DMS153 treated with DMSO at 0.1 percent for 48 hours (cell line): ENCODE measurements around the gene C5orf58.

Source experiments
- DNase-seq: peaks from one replicate; lab custom pipeline; 2025; ENCODE audit not compliant: unreplicated experiment; lab: John Stamatoyannopoulos, UW

C5orf58 gene

GRCh38 chr5:170278611-170279458 lies 46.0 kb downstream of the C5orf58 start:
- no peak for DNase-seq

GRCh38 chr5:170279459-170279817 lies 46.7 kb downstream of the C5orf58 start:
- no peak for DNase-seq

GRCh38 chr5:170280011-170280493 lies 47.3 kb downstream of the C5orf58 start:
- DNase-seq: no peak

- no peak for DNase-seq
Measured at GRCh38 chr5:170283296-170283695, 50.5 kb downstream of the C5orf58 start.

DNA sequence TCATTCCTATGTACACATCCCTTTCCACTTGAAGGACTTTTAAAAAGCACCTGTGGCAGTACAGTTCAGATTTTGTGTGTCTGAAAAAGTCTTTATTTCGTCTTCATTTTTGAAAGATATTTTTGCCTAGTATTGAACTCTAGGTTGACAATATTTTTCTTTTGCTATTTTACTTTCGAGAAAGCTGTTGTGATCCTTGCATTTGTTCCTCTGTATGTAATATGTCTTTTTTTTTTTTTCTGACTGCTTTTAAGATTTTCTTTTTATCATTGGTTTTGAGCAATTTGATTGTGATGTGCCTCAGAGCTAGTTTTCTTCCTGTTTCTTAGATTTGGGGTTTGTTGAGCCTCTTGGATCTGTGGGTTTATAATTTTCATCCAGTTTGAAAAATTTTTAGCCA lies 51.4 kb downstream of the C5orf58 start:
- DNase-seq: no peak

DNA sequence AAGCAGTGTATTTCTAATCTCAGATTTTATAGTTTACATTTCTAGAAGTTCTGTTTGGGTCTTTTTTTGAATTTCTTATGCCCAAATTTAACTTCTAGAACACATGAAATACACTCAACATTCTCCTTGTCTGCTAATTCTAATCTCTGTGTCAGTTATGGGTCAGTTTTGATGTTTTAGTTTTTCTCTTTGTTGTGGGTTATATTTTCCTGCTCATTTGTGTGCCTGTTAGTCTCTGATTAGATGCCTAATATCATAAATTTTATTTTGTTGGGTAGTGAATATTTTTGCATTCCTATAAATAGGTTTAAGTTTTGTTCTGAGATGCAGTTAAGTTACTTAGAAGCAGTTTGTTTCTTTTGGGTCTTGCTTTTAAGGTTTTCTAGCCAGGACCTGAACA lies 52.4 kb downstream of the C5orf58 start:
- no peak for DNase-seq

DNA sequence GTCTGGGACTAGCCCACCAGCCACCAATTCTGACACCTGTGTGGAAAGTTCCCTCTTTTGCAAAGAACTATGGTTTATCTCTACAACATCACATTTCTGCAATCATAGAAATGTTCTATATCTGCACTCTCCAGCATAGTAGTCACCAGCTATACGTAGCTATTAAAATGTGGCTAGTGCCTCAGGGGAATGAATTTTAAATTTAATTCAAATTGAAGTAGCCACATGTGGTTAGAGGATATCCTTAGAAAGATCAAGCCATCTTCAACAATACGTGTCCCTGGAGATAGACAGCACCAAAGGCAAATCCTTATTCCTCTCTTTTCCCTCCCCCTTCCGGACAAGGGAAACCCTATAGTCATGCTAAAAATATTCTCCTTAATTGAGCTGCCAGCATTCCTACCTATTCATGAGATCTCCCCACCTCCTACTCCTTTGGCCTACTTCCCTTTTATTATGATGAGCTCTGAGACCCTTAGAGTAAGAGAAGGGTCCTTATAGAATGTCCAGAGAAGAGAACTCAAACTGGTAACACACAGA lies 53.7 kb downstream of the C5orf58 start:
- DNase-seq: no peak

GRCh38 chr5:170287532-170287931 lies 54.7 kb downstream of the C5orf58 start:
- DNase-seq: no peak

GRCh38 chr5:170288151-170288550 lies 55.4 kb downstream of the C5orf58 start:
- DNase-seq: no peak

GRCh38 chr5:170288551-170288950 lies 55.8 kb downstream of the C5orf58 start:
- no peak for DNase-seq

GRCh38 chr5:170289121-170289520 lies 56.3 kb downstream of the C5orf58 start:
- DNase-seq: no peak

DNA sequence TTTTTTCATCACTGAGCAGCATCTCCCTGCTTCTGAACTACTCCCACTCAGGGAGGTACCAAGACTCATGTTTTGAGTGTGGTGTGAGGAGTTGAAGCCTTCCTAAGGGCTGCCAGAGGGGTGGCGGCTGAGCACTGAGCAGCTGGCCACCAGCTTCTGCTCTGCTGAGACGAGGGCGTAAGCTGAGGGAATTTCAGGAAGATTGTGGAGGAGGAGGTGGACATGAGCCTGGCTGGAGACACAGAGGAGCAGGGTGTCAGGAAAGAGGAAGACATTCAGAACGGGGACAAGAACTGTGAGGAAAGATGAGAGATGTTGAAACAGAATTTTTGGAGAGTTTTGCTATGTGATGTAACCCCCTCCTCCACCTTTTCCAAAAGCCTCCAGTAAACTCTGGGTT lies 57.0 kb downstream of the C5orf58 start:
- no peak for DNase-seq

- no peak for DNase-seq
Measured at GRCh38 chr5:170290498-170290897, 57.7 kb downstream of the C5orf58 start.

- no peak for DNase-seq
Measured at GRCh38 chr5:170292179-170293104, 59.7 kb downstream of the C5orf58 start.

DNA sequence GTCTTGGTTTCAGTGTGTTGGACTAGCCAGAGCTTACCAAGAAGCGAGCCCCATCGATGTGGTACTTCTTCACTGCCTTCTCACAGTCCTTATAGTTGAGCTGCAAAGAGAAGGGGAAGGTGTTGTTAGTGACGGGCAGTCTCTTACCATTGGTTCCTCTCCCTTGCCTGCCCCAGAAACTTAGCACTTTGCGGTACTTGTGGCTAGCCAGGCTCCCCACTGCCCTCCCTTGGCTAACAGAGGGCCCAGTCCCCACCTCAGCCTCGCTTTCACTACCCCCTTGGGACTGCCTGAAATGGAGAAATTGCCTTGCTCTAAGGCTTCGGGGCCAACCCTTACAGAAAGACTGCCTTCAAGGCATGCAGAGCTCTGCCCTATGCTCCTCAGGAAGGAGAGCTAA lies 60.5 kb downstream of the C5orf58 start:
- DNase-seq: no peak

GRCh38 chr5:170294057-170294456 lies 61.3 kb downstream of the C5orf58 start:
- no peak for DNase-seq

GRCh38 chr5:170294556-170294955 lies 61.8 kb downstream of the C5orf58 start:
- no peak for DNase-seq
